Upper lobe of left lung (tissue), 4 donors: ENCODE data around the gene PRM3.

Experiments used
- EP300 ChIP-seq, 4 donors: sonication (generic); formaldehyde crosslinking; IDR thresholded peaks; one replicate each; pipeline ENCODE4 v1.5.1; 2017; ENCODE audit warnings: antibody characterized with exemption in 4 of 4, control low read depth in 2 of 4
- POLR2A ChIP-seq, 4 donors: fragments of 450-650 bp; IDR thresholded peaks; one replicate each; pipeline ENCODE4 v1.5.1; 2016 to 2017; ENCODE audit warnings: antibody characterized with exemption in 4 of 4, mild to moderate bottlenecking in 2 of 4
- POLR2AphosphoS5 ChIP-seq, 2 donors: sonication (generic); formaldehyde crosslinking; IDR thresholded peaks; one replicate each; pipeline ENCODE4 v1.5.1; 2017; ENCODE audit warnings: antibody characterized with exemption in 2 of 2
- TF ChIP-seq, protein P1 (sequence below), 6 experiments: fragments of 450-650 bp in 4 of 6; fragments of 200-600 bp in 2 of 6; sonication (generic) in 2 of 6; IDR thresholded peaks; one replicate each; pipeline ENCODE4 v1.5.1; 2016 to 2019; ENCODE audit warnings: antibody characterized with exemption in 6 of 6

GRCh38 chr16:11315510-11315909 is 42.1 kb upstream of the PRM3 start:
- TF ChIP-seq, protein P1, sequence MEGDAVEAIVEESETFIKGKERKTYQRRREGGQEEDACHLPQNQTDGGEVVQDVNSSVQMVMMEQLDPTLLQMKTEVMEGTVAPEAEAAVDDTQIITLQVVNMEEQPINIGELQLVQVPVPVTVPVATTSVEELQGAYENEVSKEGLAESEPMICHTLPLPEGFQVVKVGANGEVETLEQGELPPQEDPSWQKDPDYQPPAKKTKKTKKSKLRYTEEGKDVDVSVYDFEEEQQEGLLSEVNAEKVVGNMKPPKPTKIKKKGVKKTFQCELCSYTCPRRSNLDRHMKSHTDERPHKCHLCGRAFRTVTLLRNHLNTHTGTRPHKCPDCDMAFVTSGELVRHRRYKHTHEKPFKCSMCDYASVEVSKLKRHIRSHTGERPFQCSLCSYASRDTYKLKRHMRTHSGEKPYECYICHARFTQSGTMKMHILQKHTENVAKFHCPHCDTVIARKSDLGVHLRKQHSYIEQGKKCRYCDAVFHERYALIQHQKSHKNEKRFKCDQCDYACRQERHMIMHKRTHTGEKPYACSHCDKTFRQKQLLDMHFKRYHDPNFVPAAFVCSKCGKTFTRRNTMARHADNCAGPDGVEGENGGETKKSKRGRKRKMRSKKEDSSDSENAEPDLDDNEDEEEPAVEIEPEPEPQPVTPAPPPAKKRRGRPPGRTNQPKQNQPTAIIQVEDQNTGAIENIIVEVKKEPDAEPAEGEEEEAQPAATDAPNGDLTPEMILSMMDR (IDR thresholded peaks at IDR 0.05), result no peak
- TF ChIP-seq POLR2AphosphoS5 (IDR thresholded peaks at IDR 0.05) (no peak), POLR2A (IDR thresholded peaks at IDR 0.05) (no peak), EP300 (IDR thresholded peaks at IDR 0.05) (no peak)
